Mesendoderm (in vitro differentiated cells): ENCODE data around the gene SOBP.

Experiments used
- DNase-seq: peaks from one replicate; pipeline ENCODE4 v3.0.0; 2013
- H2AK5ac ChIP-seq: 2 replicates; pipeline ENCODE4 v1.6.1; 2013; ENCODE audit warnings: low read length, inconsistent platforms
- H2BK120ac ChIP-seq: 2 replicates; pipeline ENCODE4 v1.6.1; 2013; ENCODE audit warnings: low read depth, mild to moderate bottlenecking, low read length, moderate library complexity, mixed read lengths
- H2BK15ac ChIP-seq: replicated peaks from 2 replicates; pipeline ENCODE4 v1.6.1; 2013; ENCODE audit warnings: low read depth, mild to moderate bottlenecking, moderate library complexity
- H2BK5ac ChIP-seq: 2 replicates; pipeline ENCODE4 v1.6.1; 2013; ENCODE audit warnings: low read length, inconsistent platforms
- H3K18ac ChIP-seq: 2 replicates; pipeline ENCODE4 v1.6.1; 2013; ENCODE audit warnings: mild to moderate bottlenecking, low read length, mixed read lengths
- H3K23ac ChIP-seq: one replicate; pipeline ENCODE4 v1.6.1; 2013; ENCODE audit warnings: low read length
- H3K27ac ChIP-seq: 2 replicates; pipeline ENCODE4 v1.5.1; 2013; ENCODE audit warnings: low read depth, mild to moderate bottlenecking, inconsistent platforms, low read length, moderate library complexity
- H3K27me3 ChIP-seq: 2 replicates; pipeline ENCODE4 v1.6.1; 2013; ENCODE audit warnings: low read length, control low read depth, mild to moderate bottlenecking, inconsistent platforms; ENCODE audit not compliant: insufficient read depth, poor library complexity
- H3K36me3 ChIP-seq: 2 replicates; pipeline ENCODE4 v1.6.1; 2013; ENCODE audit warnings: low read length, inconsistent platforms; ENCODE audit not compliant: control insufficient read depth, insufficient read depth
- H3K4ac ChIP-seq: one replicate; pipeline ENCODE4 v1.6.1; 2013; ENCODE audit warnings: low read depth, mild to moderate bottlenecking, low read length, moderate library complexity
- H3K4me1 ChIP-seq: 2 replicates; pipeline ENCODE4 v1.6.1; 2013; ENCODE audit warnings: low read depth, low read length, inconsistent platforms; ENCODE audit not compliant: control insufficient read depth
- H3K4me2 ChIP-seq: 2 replicates; pipeline ENCODE4 v1.6.1; 2013; ENCODE audit warnings: low read length
- H3K4me3 ChIP-seq: 2 replicates; pipeline ENCODE4 v1.5.1; 2013; ENCODE audit warnings: mild to moderate bottlenecking, low read length
- H3K56ac ChIP-seq: one replicate; pipeline ENCODE4 v1.6.1; 2013; ENCODE audit warnings: low read length
- H3K79me1 ChIP-seq: 2 replicates; pipeline ENCODE4 v1.6.1; 2013; ENCODE audit warnings: low read length, inconsistent platforms
- H3K79me2 ChIP-seq: 2 replicates; pipeline ENCODE4 v1.6.1; 2013; ENCODE audit warnings: mild to moderate bottlenecking, low read length; ENCODE audit not compliant: control insufficient read depth, insufficient read depth
- H3K9ac ChIP-seq: 2 replicates; pipeline ENCODE4 v1.6.1; 2013; ENCODE audit warnings: low read length, inconsistent platforms
- H4K5ac ChIP-seq: one replicate; pipeline ENCODE4 v1.6.1; 2013; ENCODE audit warnings: low read length
- H4K8ac ChIP-seq: one replicate; pipeline ENCODE4 v1.6.1; 2013; ENCODE audit warnings: low read depth, mild to moderate bottlenecking, control low read depth, low read length, moderate library complexity
- WGBS: extraction: QIAGEN DNeasy Blood & Tissue Kit; methylation state at CpG from one replicate; pipeline ENCODE4 v1.1.7; 2013; ENCODE audit warnings: low lambda C conversion rate, missing lambda C conversion rate; ENCODE audit not compliant: insufficient coverage; ENCODE audit errors: extremely low coverage; 5-methylcytosine and 5-hydroxymethylcytosine counted together

The SOBP gene

DNA sequence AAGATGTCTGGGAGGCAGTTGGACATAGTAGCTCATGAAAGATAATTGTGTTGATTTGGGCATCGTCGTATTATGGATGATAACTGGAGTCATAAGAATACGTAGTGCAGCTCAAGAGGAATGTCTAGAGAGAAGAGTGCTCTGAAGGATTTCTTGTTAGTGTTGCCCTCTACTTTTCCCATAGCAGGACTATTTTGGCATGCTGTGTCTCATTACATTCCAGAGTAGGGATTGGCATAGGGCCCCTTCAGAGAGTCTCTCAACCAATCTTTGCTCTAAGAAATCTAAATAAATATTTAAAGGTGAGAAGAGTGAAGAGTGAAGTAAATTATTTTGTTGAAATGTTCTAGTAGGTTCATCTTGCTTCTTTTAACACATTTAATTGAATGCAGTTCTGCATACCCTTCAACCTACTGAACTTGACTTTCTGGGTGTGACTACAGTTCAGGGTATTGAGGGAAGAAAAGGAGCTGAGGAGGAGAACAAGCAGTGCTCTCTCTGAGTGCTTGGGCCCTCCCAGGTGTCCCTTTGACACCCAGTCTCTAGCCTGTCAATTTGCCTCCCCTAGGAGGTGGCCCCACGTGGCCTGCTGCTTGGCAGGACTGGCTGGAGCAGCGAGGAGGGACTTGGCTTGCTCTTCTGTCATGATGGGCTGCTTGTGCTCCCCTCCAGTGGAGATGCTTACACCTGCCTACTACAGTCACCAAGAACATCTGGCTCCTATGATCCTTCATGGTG lies 33.3 kb downstream of the SOBP start:
- H3K79me1 ChIP-seq = no peaks in the 10 kb centered on the region
- no peak overlapping the region for H3K4me2 ChIP-seq
- DNase-seq = no peak
- H3K36me3 ChIP-seq = no peaks in the 10 kb centered on the region
- H2BK15ac ChIP-seq = no peak overlapping the region
- H3K23ac ChIP-seq = no peak overlapping the region
- H3K56ac ChIP-seq = no peak overlapping the region
- H3K27ac ChIP-seq = no peak overlapping the region
- no peak overlapping the region for H3K9ac ChIP-seq
- H3K18ac ChIP-seq = no peak overlapping the region
- H3K4me1 ChIP-seq = peaks cover 2% of the 10 kb centered on the region
- no peak overlapping the region for H3K4ac ChIP-seq
- H3K79me2 ChIP-seq = no peaks in the 10 kb centered on the region
- no CpG with 5 or more reads among the region's 5 CpGs for WGBS
- no peaks in the 10 kb centered on the region for H3K27me3 ChIP-seq
- no peak overlapping the region for H2AK5ac ChIP-seq
- H4K8ac ChIP-seq = no peak overlapping the region
- no peak overlapping the region for H3K4me3 ChIP-seq
- H4K5ac ChIP-seq = no peak overlapping the region
- no peak overlapping the region for H2BK5ac ChIP-seq
- no peak overlapping the region for H2BK120ac ChIP-seq

DNA sequence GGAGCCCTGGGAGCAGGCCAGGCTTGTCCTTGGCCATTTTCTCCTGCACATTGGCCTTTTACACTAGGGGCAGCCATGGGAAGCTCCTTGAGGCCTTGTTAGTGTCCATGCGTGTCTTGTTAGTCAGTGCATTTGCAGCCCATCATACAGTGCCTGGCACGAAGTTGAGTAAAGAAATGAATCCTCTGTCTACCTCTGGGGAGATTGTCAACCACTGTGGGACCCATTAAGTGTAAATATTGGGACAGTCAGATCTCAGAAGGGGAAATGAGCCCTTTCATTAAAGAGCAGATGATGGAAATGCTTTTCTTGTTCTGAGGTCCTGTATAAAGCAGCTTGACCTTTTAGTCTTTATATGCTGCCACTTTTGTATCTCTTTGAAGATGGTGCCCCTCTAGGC lies 33.9 kb downstream of the SOBP start:
- Histone ChIP-seq H2BK120ac (no peak overlapping the region), H3K18ac (no peak overlapping the region), H3K4me2 (no peak overlapping the region), H3K56ac (no peak overlapping the region), H3K9ac (no peak overlapping the region), H3K27me3 (no peaks in the 10 kb centered on the region), H2BK5ac (no peak overlapping the region), H4K5ac (no peak overlapping the region), H2AK5ac (no peak overlapping the region), H2BK15ac (no peak overlapping the region), H3K79me1 (no peaks in the 10 kb centered on the region), H3K36me3 (no peaks in the 10 kb centered on the region), H3K23ac (no peak overlapping the region), H3K79me2 (no peaks in the 10 kb centered on the region), H3K27ac (no peak overlapping the region), H3K4me1 (peaks cover 2% of the 10 kb centered on the region), H3K4ac (no peak overlapping the region), H3K4me3 (no peak overlapping the region), H4K8ac (no peak overlapping the region)
- DNase-seq = no peak
- no CpG with 5 or more reads among the region's 2 CpGs for WGBS

DNA sequence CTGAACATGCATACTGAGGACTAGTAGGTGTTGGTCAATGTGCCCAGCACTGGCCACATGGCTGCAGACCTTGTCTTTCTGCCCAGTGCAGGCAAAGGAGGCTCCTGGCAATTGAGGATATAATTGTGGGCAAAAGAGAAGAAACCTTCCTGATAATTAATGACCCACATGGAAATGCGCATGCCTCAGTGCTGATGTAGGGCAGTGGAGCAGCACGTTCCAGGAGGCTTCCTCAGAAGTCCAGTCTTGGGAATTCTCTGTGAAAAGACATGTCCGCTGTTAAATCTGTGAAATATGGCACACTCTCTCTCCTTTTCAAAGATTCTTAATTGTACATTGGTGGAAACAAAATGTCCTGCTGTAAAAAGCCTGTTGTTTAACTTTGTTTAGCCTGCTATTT lies 34.7 kb downstream of the SOBP start:
- Histone ChIP-seq H4K5ac (no peak overlapping the region), H3K56ac (no peak overlapping the region), H3K4me3 (no peak overlapping the region), H3K9ac (no peak overlapping the region), H3K79me2 (no peaks in the 10 kb centered on the region), H3K4ac (no peak overlapping the region), H3K27me3 (no peaks in the 10 kb centered on the region), H2BK15ac (no peak overlapping the region), H2AK5ac (no peak overlapping the region), H2BK5ac (no peak overlapping the region), H3K18ac (no peak overlapping the region), H3K27ac (no peak overlapping the region), H2BK120ac (no peak overlapping the region), H3K4me1 (peaks cover 2% of the 10 kb centered on the region), H3K4me2 (no peak overlapping the region), H3K36me3 (no peaks in the 10 kb centered on the region), H3K79me1 (no peaks in the 10 kb centered on the region), H4K8ac (no peak overlapping the region), H3K23ac (no peak overlapping the region)
- no peak for DNase-seq
- WGBS = no CpG with 5 or more reads among the region's 3 CpGs

DNA sequence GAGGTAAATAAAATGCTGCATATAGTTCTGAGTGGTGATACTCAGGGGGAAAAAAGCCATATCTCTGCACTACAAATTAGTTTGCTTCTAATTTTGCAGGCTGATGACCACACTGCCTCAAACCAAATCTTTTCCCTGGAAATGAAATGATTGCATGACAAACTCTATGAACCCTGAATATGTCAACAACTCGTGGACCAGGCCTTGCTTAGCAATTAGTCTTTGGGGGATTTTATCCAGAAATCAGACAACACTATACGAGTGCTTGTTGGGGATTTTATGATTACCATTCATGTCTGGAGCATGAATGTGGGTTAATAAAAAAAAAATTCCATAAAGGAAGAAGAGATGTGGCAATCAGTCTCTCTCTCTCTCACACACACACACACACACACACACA lies 42.0 kb downstream of the SOBP start:
- Histone ChIP-seq H3K9ac (no peak overlapping the region), H3K27ac (no peak overlapping the region), H2BK5ac (no peak overlapping the region), H3K79me1 (no peaks in the 10 kb centered on the region), H2BK15ac (no peak overlapping the region), H3K27me3 (no peaks in the 10 kb centered on the region), H3K79me2 (no peaks in the 10 kb centered on the region), H4K8ac (no peak overlapping the region), H2BK120ac (no peak overlapping the region), H3K4me2 (no peak overlapping the region), H3K23ac (no peak overlapping the region), H3K4me1 (peaks cover 2% of the 10 kb centered on the region), H3K56ac (no peak overlapping the region), H3K4ac (no peak overlapping the region), H3K4me3 (no peak overlapping the region), H2AK5ac (no peak overlapping the region), H3K18ac (no peak overlapping the region), H3K36me3 (no peaks in the 10 kb centered on the region), H4K5ac (no peak overlapping the region)
- no peak for DNase-seq
- WGBS = no CpG with 5 or more reads among the region's 2 CpGs

DNA sequence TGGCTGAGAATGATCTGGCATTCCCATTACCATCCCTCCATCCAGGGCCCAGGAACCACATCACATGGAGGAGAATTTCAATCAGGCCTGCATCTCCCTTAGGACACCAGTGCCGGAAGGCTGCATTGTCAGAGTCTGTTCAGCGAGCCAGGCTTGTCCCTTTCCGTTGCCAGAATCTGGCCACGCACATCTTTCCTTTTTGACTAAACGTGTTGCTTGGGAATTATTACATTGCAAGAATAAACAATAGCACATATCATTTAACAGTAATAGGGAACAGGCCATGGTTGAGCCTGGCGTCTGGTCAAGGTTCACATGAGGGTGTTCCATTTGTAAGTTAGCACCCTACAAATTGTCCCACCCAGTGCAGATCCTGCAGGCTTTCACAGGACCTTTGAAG lies 42.8 kb downstream of the SOBP start:
- Histone ChIP-seq H3K4me1 (no peaks in the 10 kb centered on the region), H3K27ac (no peak overlapping the region), H3K36me3 (no peaks in the 10 kb centered on the region), H3K4me3 (no peak overlapping the region), H3K56ac (no peak overlapping the region), H2BK120ac (no peak overlapping the region), H3K9ac (no peak overlapping the region), H3K23ac (no peak overlapping the region), H3K79me2 (no peaks in the 10 kb centered on the region), H3K4me2 (no peak overlapping the region), H3K79me1 (no peaks in the 10 kb centered on the region), H2BK5ac (no peak overlapping the region), H2AK5ac (no peak overlapping the region), H2BK15ac (no peak overlapping the region), H4K8ac (no peak overlapping the region), H3K4ac (no peak overlapping the region), H3K27me3 (no peaks in the 10 kb centered on the region), H4K5ac (no peak overlapping the region), H3K18ac (no peak overlapping the region)
- no peak for DNase-seq
- WGBS = no CpG with 5 or more reads among the region's 6 CpGs
